HepG2 (cell line): Measurements from ENCODE around the gene MSRB3.

ENCODE experiments used
- POLR2AphosphoS5 ChIP-seq: IDR thresholded peaks from 2 replicates; pipeline ENCODE4 v1.6.1; 2012; ENCODE audit warnings: low read depth, low read length
- SMC3 ChIP-seq: IDR thresholded peaks from 2 replicates; pipeline ENCODE4 v1.6.1; 2011; ENCODE audit warnings: low read length, improper control_type of control experiment
- ZNF263 ChIP-seq: sonication (generic); formaldehyde crosslinking; IDR thresholded peaks from 2 replicates; pipeline ENCODE4 v1.4.0; 2020; ENCODE audit warnings: missing genetic modification reagents
- TF ChIP-seq, protein P1 (sequence below): sonication (generic); formaldehyde crosslinking; IDR thresholded peaks from 2 replicates; pipeline ENCODE4 v1.8.0; 2022; ENCODE audit warnings: mild to moderate bottlenecking, missing genetic modification reagents, moderate library complexity
- TF ChIP-seq, protein P2 (sequence below): sonication (generic); formaldehyde crosslinking; IDR thresholded peaks from 2 replicates; pipeline ENCODE4 v1.5.0; 2020; ENCODE audit warnings: mild to moderate bottlenecking, missing genetic modification reagents, moderate library complexity
- TF ChIP-seq, protein P3 (sequence below): sonication (generic); formaldehyde crosslinking; IDR thresholded peaks from 2 replicates; pipeline ENCODE4 v1.4.0; 2020; ENCODE audit warnings: mild to moderate bottlenecking, missing genetic modification reagents
- TF ChIP-seq, protein P4 (sequence below): sonication (generic); formaldehyde crosslinking; IDR thresholded peaks from 2 replicates; pipeline ENCODE4 v1.5.0; 2020; ENCODE audit warnings: missing genetic modification reagents, mild to moderate bottlenecking, borderline replicate concordance

DNA sequence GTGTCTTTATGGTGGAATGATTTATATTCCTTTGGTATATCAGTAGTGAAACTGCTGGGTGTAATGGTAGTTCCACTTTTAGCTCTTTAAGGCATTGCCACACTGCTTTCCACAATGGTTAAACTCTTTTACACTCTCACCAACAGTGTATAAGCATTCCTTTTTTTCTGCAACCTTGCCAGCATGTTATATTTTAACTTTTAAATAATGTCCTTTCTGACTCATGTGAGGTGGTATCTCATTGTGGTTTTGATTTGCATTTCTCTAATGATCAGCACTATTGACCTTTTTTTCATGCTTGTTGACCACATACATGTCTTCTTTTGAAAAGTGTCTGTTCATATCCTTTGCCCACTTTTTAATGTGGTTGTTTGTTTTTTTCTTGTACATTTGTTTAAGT lies 142.5 kb downstream of the MSRB3 start:
- TF ChIP-seq, protein P1, sequence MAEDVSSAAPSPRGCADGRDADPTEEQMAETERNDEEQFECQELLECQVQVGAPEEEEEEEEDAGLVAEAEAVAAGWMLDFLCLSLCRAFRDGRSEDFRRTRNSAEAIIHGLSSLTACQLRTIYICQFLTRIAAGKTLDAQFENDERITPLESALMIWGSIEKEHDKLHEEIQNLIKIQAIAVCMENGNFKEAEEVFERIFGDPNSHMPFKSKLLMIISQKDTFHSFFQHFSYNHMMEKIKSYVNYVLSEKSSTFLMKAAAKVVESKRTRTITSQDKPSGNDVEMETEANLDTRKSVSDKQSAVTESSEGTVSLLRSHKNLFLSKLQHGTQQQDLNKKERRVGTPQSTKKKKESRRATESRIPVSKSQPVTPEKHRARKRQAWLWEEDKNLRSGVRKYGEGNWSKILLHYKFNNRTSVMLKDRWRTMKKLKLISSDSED (CRISPR knock-in tag) = no peak
- TF ChIP-seq POLR2AphosphoS5 (no peak), SMC3 (no peak), ZNF263 (CRISPR knock-in tag) (no peak)
- TF ChIP-seq, protein P2, sequence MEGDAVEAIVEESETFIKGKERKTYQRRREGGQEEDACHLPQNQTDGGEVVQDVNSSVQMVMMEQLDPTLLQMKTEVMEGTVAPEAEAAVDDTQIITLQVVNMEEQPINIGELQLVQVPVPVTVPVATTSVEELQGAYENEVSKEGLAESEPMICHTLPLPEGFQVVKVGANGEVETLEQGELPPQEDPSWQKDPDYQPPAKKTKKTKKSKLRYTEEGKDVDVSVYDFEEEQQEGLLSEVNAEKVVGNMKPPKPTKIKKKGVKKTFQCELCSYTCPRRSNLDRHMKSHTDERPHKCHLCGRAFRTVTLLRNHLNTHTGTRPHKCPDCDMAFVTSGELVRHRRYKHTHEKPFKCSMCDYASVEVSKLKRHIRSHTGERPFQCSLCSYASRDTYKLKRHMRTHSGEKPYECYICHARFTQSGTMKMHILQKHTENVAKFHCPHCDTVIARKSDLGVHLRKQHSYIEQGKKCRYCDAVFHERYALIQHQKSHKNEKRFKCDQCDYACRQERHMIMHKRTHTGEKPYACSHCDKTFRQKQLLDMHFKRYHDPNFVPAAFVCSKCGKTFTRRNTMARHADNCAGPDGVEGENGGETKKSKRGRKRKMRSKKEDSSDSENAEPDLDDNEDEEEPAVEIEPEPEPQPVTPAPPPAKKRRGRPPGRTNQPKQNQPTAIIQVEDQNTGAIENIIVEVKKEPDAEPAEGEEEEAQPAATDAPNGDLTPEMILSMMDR = no peak
- TF ChIP-seq, protein P3, sequence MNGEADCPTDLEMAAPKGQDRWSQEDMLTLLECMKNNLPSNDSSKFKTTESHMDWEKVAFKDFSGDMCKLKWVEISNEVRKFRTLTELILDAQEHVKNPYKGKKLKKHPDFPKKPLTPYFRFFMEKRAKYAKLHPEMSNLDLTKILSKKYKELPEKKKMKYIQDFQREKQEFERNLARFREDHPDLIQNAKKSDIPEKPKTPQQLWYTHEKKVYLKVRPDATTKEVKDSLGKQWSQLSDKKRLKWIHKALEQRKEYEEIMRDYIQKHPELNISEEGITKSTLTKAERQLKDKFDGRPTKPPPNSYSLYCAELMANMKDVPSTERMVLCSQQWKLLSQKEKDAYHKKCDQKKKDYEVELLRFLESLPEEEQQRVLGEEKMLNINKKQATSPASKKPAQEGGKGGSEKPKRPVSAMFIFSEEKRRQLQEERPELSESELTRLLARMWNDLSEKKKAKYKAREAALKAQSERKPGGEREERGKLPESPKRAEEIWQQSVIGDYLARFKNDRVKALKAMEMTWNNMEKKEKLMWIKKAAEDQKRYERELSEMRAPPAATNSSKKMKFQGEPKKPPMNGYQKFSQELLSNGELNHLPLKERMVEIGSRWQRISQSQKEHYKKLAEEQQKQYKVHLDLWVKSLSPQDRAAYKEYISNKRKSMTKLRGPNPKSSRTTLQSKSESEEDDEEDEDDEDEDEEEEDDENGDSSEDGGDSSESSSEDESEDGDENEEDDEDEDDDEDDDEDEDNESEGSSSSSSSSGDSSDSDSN (CRISPR knock-in tag) = no peak
- TF ChIP-seq, protein P4, sequence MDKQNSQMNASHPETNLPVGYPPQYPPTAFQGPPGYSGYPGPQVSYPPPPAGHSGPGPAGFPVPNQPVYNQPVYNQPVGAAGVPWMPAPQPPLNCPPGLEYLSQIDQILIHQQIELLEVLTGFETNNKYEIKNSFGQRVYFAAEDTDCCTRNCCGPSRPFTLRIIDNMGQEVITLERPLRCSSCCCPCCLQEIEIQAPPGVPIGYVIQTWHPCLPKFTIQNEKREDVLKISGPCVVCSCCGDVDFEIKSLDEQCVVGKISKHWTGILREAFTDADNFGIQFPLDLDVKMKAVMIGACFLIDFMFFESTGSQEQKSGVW = no peak
